HEK293 (cell line): ENCODE measurements around the gene HCFC1.

Experiments used
- BCL11B ChIP-seq: fragments of 450-650 bp; formaldehyde crosslinking; IDR thresholded peaks from 2 replicates; pipeline ENCODE4 v1.5.1; 2016; ENCODE audit warnings: low read depth, missing biosample characterization, missing genetic modification characterization
- BCL6B ChIP-seq: fragments of 450-650 bp; formaldehyde crosslinking; IDR thresholded peaks from 2 replicates; pipeline ENCODE4 v1.5.1; 2017; ENCODE audit warnings: missing biosample characterization, missing genetic modification characterization
- EGR2 ChIP-seq: fragments of 450-650 bp; formaldehyde crosslinking; IDR thresholded peaks from 2 replicates; pipeline ENCODE4 v1.5.1; 2016; ENCODE audit warnings: low read depth, missing biosample characterization, missing genetic modification characterization
- KLF17 ChIP-seq: fragments of 450-650 bp; formaldehyde crosslinking; IDR thresholded peaks from 2 replicates; pipeline ENCODE4 v1.5.1; 2016; ENCODE audit warnings: missing biosample characterization, missing genetic modification characterization
- KLF8 ChIP-seq: fragments of 450-650 bp; formaldehyde crosslinking; IDR thresholded peaks from 2 replicates; pipeline ENCODE4 v1.5.1; 2016; ENCODE audit warnings: missing biosample characterization, missing genetic modification characterization
- PRDM1 ChIP-seq: fragments of 450-650 bp; formaldehyde crosslinking; IDR thresholded peaks from 2 replicates; pipeline ENCODE4; 2016; ENCODE audit warnings: missing biosample characterization, missing genetic modification characterization
- PRDM2 ChIP-seq: fragments of 450-650 bp; formaldehyde crosslinking; IDR thresholded peaks from 2 replicates; pipeline ENCODE4 v1.5.1; 2016; ENCODE audit warnings: missing biosample characterization, missing genetic modification characterization, borderline replicate concordance
- REPIN1 ChIP-seq: fragments of 450-650 bp; formaldehyde crosslinking; IDR thresholded peaks from 2 replicates; pipeline ENCODE4 v1.5.1; 2017; ENCODE audit warnings: missing biosample characterization, missing genetic modification characterization, low read depth
- REST ChIP-seq: fragments of 450-650 bp; formaldehyde crosslinking; IDR thresholded peaks from 2 replicates; pipeline ENCODE4 v1.5.1; 2016; ENCODE audit warnings: missing biosample characterization, missing genetic modification characterization
- ZBTB44 ChIP-seq: fragments of 450-650 bp; IDR thresholded peaks from 2 replicates; pipeline ENCODE4 v1.5.1; 2018; ENCODE audit warnings: missing biosample characterization, mild to moderate bottlenecking, missing genetic modification characterization
- ZFP69B ChIP-seq: fragments of 450-650 bp; formaldehyde crosslinking; IDR thresholded peaks from 2 replicates; pipeline ENCODE4 v1.5.1; 2016; ENCODE audit warnings: missing biosample characterization, missing genetic modification characterization
- ZNF10 ChIP-seq: fragments of 450-650 bp; formaldehyde crosslinking; IDR thresholded peaks from 2 replicates; pipeline ENCODE4 v1.5.1; 2017; ENCODE audit warnings: missing biosample characterization, missing genetic modification characterization
- ZNF146 ChIP-seq: fragments of 450-650 bp; formaldehyde crosslinking; IDR thresholded peaks from 2 replicates; pipeline ENCODE4 v1.5.1; 2016; ENCODE audit warnings: missing biosample characterization, missing genetic modification characterization
- ZNF221 ChIP-seq: fragments of 450-650 bp; formaldehyde crosslinking; IDR thresholded peaks from 2 replicates; pipeline ENCODE4 v1.5.1; 2017; ENCODE audit warnings: missing biosample characterization, missing genetic modification characterization, borderline replicate concordance
- ZNF248 ChIP-seq: fragments of 450-650 bp; formaldehyde crosslinking; IDR thresholded peaks from 2 replicates; pipeline ENCODE4 v1.5.1; 2017; ENCODE audit warnings: missing biosample characterization, missing genetic modification characterization
- ZNF266 ChIP-seq: fragments of 450-650 bp; formaldehyde crosslinking; IDR thresholded peaks from 2 replicates; pipeline ENCODE4 v1.5.1; 2016; ENCODE audit warnings: missing biosample characterization, missing genetic modification characterization, low read depth
- ZNF311 ChIP-seq: fragments of 450-650 bp; formaldehyde crosslinking; IDR thresholded peaks from 2 replicates; pipeline ENCODE4 v1.5.1; 2017; ENCODE audit warnings: missing biosample characterization, missing genetic modification characterization, borderline replicate concordance
- ZNF426 ChIP-seq: fragments of 450-650 bp; formaldehyde crosslinking; IDR thresholded peaks from 2 replicates; pipeline ENCODE4 v1.5.1; 2017; ENCODE audit warnings: missing biosample characterization, missing genetic modification characterization, mild to moderate bottlenecking, inconsistent platforms, moderate library complexity
- ZNF529 ChIP-seq: fragments of 450-650 bp; formaldehyde crosslinking; IDR thresholded peaks from 2 replicates; pipeline ENCODE4 v1.5.1; 2017; ENCODE audit warnings: missing genetic modification characterization, missing biosample characterization; ENCODE audit not compliant: insufficient replicate concordance
- ZNF544 ChIP-seq: fragments of 450-650 bp; formaldehyde crosslinking; IDR thresholded peaks from 2 replicates; pipeline ENCODE4 v1.5.0; 2017; ENCODE audit warnings: missing biosample characterization, missing genetic modification characterization
- ZNF549 ChIP-seq: fragments of 450-650 bp; IDR thresholded peaks from 2 replicates; pipeline ENCODE4 v1.5.1; 2018; ENCODE audit warnings: missing biosample characterization, missing genetic modification characterization, mild to moderate bottlenecking, inconsistent platforms, moderate library complexity
- ZNF585B ChIP-seq: fragments of 450-650 bp; formaldehyde crosslinking; IDR thresholded peaks from 2 replicates; pipeline ENCODE4 v1.5.1; 2016; ENCODE audit warnings: missing biosample characterization, missing genetic modification characterization
- ZNF600 ChIP-seq: fragments of 450-650 bp; formaldehyde crosslinking; IDR thresholded peaks from 2 replicates; pipeline ENCODE4 v1.5.1; 2016; ENCODE audit warnings: missing biosample characterization, missing genetic modification characterization
- ZNF621 ChIP-seq: fragments of 450-650 bp; formaldehyde crosslinking; IDR thresholded peaks from 2 replicates; pipeline ENCODE4 v1.5.1; 2017; ENCODE audit warnings: missing biosample characterization, missing genetic modification characterization
- ZNF677 ChIP-seq: fragments of 450-650 bp; IDR thresholded peaks from 2 replicates; pipeline ENCODE4 v1.5.0; 2018; ENCODE audit warnings: missing biosample characterization, mild to moderate bottlenecking, missing genetic modification characterization, moderate library complexity
- ZNF777 ChIP-seq: fragments of 450-650 bp; formaldehyde crosslinking; IDR thresholded peaks from 2 replicates; pipeline ENCODE4 v1.5.1; 2017; ENCODE audit warnings: missing biosample characterization, missing genetic modification characterization, borderline replicate concordance
- ZNF785 ChIP-seq: fragments of 450-650 bp; formaldehyde crosslinking; IDR thresholded peaks from 2 replicates; pipeline ENCODE4 v1.5.1; 2016; ENCODE audit warnings: missing biosample characterization, missing genetic modification characterization
- ZNF837 ChIP-seq: fragments of 450-650 bp; formaldehyde crosslinking; IDR thresholded peaks from 2 replicates; pipeline ENCODE4 v1.5.1; 2016; ENCODE audit warnings: missing biosample characterization, missing genetic modification characterization

HCFC1 gene

GRCh38 chrX:153953342-153953830, 18.2 kb downstream of the HCFC1 start (continued):
- TF ChIP-seq ZNF221 (tag by site-specific recombination) (no peak), ZNF585B (tag by site-specific recombination) (no peak), ZNF837 (tag by site-specific recombination) (no peak), ZNF10 (tag by site-specific recombination) (0 out of 2 replicates have a peak, but pooled peaks have one; percentile 45), ZNF785 (no peak), ZNF426 (no peak), ZNF677 (no peak), PRDM1 (tag by site-specific recombination) (no peak), ZFP69B (tag by site-specific recombination) (no peak), ZNF146 (no peak; the same call in 1 of the 2 replicates), ZNF248 (tag by site-specific recombination) (no peak), BCL6B (no peak), ZNF549 (no peak), REST (no peak), ZBTB44 (tag by site-specific recombination) (no peak), ZNF529 (tag by site-specific recombination) (no peak), ZNF544 (tag by site-specific recombination) (no peak), ZNF311 (no peak), KLF17 (tag by site-specific recombination) (peak; percentile 79), ZNF777 (tag by site-specific recombination) (no peak), KLF8 (tag by site-specific recombination) (peak; percentile 85; the same call in 1 of the 2 replicates), BCL11B (tag by site-specific recombination) (no peak), ZNF266 (tag by site-specific recombination) (no peak), PRDM2 (tag by site-specific recombination) (no peak), ZNF600 (tag by site-specific recombination) (peak; percentile 76), ZNF621 (no peak), REPIN1 (no peak), EGR2 (tag by site-specific recombination) (peak; percentile 79)
